Anterior cingulate cortex (tissue), 58 donors: Measurements from ENCODE around the gene SLAMF1.
"Not testable (repeated sequence)": the region's sequence is repeated elsewhere in the genome, so short reads cannot be mapped to it uniquely, and the experiment has no call there.

Experiments
- DNase-seq, 58 donors: peaks; one replicate each; lab custom pipeline; 2025; lab: John Stamatoyannopoulos, UW

Gene SLAMF1

GRCh38 chr1:160665330-160666078 is 18.7 kb upstream of the SLAMF1 start:
- DNase-seq, result peak in 2 of 58 donors; percentile 1 to 11

DNA sequence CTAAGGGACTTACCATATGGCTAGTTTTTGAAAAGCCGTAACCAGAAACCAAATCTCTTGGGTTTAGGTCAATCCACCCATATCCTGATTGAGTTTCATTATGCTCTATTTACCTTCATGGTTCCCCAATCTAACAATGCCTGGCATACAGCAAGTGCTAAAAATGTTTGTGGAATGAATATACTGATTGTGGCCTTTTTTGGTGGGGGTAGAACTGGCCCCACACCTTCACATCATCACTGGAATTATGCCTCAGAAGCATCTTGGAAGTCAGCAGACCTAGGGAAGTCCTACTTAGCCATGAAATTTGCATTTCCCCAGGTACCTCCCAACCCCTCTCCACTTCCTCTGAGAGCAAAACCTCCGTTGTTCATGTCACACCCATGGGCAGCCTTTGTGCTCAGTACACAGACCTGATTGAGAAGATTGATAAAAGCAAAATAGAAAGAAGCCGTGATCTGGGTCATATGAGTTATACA is 17.8 kb upstream of the SLAMF1 start:
- no peak for DNase-seq

DNA sequence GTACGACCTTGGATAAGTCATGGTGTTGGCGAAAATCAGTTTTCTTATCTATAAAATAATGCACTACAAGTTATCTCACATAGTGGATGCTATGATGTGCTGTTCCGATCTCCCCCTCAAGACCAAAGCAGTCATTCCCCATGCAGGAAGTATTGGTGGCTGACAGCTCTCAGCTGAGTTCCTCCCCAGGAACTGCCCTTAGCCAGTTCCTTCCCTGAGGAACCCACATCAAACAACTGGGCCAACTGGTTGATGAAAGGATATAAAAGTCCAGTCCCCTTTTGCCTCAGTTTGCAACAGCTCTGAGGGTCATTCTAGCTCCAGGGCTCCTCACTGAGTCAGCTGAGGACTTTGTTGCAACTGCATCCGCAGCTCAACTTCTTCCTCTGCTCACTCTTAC is 16.1 kb upstream of the SLAMF1 start:
- DNase-seq, result no peak

GRCh38 chr1:160659566-160659965 is 12.7 kb upstream of the SLAMF1 start:
- DNase-seq, result no peak

GRCh38 chr1:160658814-160659193 is 12.0 kb upstream of the SLAMF1 start:
- DNase-seq, result no peak

GRCh38 chr1:160658162-160658813 is 11.4 kb upstream of the SLAMF1 start:
- no peak for DNase-seq

DNA sequence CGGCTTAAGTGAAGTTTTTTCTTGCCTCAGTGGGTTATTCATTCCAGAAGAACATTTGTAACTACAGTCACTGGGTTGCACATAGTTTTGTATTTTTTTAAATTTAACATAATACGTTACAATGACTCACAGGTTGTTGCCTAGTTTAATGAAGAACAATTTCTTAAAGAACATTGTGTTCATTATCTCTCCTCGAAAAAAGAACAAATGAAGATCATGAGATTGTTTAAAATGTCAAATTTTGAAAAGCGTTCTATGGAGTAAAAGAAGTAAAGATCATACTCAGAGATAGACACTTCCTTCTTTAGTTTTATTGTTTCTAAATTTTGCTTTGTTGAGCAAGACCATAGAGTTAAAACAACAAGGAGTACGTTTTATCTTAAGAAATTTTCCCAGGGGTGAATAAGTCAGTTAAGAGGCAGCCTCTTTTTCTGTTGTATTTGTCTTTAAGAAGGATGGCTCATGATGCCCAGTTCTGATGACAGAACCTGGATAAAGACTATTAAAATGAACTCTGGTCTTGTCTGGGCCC is 10.5 kb upstream of the SLAMF1 start:
- DNase-seq, result no peak

DNA sequence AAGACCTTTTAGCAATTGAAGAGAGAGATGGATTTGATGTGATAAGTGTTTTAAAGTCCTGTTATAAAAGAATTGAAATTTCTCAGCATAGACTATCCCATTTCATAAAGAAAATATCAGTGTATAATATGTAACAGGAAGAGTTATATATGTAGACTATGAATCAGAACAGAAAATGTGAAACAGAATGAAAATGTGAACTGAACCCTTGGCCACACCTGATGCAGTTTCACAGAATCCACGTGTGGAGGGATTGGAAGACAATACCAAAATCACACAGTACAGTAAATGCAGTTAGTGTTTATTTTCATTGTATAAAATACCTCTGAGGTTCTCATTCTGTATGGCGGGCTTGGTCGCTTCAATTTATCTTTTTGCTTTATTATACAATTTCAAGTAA is 9.9 kb upstream of the SLAMF1 start:
- no peak for DNase-seq

DNA sequence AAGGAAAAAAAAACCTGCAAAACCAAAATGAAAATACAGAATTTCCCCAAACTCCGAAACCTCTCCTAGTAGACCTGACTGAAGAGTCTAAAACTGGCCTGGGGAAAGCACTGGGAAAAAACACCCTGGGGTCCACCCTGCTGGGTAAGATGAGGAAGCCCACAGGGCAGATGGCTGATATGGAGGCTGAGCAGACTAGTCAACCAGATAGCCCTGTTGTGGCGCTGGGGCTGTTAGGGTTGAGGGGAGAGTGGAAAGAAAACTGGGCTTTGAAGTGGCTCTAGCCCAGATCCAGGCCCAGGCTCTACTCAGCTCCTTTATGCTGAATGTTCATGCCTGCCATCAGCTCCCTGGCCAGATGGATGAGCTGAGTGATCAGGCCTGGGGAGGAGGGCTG is 6.8 kb upstream of the SLAMF1 start:
- no peak for DNase-seq

DNA sequence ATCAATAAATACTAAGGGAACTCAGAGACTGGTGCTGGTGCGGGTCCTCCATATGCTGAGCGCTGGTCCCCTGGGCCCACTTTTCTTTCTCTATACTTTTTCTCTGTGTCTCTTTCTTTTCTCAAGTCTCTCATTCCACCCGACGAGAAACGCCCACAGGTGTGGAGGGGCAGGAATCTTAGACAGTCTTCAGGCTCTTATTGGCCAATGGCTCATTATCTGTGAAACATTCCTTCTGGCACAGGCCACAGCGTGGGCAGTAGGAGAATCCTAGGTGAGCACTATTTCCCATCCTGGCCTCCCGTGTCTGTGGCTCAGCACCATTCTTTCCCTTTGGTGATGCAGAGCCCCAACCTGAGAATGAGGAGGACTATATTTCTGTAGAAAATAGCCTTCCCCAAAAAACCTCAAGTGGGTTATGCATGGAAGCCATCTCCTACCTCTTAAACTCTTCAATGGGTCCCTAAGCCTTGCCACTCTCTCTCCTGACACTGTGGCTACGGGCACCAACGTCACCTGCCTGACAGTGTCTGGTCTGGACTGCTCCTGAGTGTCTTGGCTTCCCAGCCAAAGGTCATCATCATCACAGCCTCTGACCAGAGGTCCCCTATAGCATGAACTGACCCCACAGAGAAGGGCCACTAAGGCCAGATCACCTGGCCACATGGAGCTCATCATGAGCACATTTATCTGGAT is 6.2 kb upstream of the SLAMF1 start:
- no peak for DNase-seq

- DNase-seq, result not testable (repeated sequence)
Observed at GRCh38 chr1:160652065-160652641, 5.3 kb upstream of the SLAMF1 start.

- no peak for DNase-seq
Observed at GRCh38 chr1:160651433-160652064, 4.7 kb upstream of the SLAMF1 start.

DNA sequence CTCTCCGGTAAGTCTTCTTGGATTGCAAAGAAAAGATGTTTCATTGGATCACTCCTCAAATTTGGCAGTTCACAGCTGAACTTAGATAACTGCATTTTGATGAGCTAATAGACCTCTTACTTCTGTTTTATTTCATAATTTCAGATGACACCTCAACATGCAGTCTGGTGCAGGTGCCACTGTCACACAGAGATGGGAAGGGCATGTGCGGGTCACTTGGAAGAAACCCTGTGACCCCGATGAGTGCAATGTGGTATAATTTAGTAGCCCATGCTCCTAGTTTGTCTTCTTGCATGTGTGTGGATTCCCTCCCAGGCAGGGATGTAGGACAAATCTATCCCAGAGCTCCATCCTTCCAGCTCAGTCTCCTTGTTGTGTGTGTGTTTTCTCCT is 481 bp upstream of the SLAMF1 start:
- no peak for DNase-seq

DNA sequence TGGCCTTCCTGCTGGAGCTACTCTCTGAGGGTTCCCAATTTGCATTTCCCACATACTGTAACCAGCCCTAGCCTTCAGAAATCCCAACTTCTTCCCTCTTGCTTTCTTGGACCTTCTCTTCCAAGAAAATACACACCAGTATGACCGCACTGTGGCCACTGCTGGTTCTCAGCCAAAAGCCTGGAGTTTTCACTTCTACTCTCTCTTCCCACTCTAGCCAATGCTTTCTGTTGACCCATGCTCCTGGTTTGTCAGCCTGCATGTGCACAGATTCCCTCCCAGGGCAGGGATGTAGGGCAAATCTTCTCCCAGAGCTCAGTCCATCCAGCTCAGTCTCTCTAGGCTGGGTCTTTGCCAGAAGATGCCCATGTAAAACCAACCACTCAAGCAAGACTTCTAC is 664 bp downstream of the SLAMF1 start:
- DNase-seq, result no peak

- no peak for DNase-seq
Observed at GRCh38 chr1:160645386-160646130, 1.3 kb downstream of the SLAMF1 start.

GRCh38 chr1:160644399-160644798 is 2.4 kb downstream of the SLAMF1 start:
- DNase-seq, result no peak

DNA sequence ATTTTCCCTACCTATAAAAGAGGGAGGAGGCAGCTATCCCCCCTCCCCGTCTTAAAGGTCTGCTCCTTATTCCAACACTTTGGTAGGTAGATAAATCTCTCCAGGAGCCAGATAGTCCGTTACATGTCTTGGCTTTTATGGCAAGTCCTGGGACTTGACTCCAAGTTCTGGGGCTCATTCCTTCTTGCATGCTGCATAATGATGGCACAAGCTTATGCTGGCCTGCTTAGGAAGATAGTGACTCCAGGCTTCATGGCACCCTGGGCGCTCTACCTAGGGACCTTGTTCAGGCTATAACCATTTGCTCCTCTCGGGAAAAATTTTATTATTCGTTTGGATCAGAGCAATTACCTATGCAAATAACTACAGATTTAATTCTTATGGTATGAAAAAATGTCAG is 3.7 kb downstream of the SLAMF1 start:
- DNase-seq, result no peak

GRCh38 chr1:160642281-160642644 is 4.6 kb downstream of the SLAMF1 start:
- no peak for DNase-seq

- DNase-seq, result no peak
Observed at GRCh38 chr1:160641323-160642280, 5.2 kb downstream of the SLAMF1 start.
